ENCODE results near the gene ADAM21.
"Not testable (repeated sequence)": the region's sequence is repeated elsewhere in the genome, so short reads cannot be mapped to it uniquely, and the experiment has no call there.

Gene ADAM21

DNA sequence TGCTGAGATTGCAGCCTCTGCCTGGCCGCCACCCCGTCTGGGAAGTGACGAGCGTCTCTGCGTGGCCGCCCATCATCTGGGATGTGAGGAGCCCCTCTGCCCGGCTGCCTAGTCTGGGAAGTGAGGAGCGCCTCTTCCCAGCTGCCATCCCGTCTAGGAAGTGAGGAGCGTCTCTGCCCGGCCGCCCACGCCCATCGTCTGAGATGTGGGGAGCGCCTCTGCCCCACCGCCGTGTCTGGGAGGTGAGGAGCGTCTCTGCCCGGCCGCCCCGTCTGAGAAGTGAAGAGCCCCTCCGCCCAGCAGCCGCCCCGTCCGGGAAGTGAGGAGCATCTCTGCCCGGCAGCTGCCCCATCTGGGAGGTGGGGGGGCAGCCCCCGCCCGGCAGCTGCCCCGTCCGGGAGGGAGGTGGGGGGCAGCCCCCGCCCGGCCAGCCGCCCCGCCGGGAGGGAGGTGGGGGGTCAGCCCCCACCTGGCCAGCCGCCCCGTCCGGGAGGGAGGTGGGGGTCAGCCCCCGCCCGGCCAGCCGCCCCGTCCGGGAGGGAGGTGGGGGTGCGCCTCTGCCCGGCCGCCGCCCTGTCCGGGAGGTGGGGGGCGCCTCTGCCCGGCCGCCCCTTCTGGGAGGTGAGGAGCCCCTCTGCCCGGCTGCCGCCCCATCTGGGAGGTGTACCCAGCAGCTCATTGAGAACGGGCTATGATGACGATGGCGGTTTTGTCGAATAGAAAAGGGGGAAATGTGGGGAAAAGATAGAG is 25.6 kb downstream of the ADAM21 start:
- DNase-seq: not testable (repeated sequence)

GRCh38 chr14:70489579-70490200 is 37.7 kb downstream of the ADAM21 start:
- no peak for DNase-seq

GRCh38 chr14:70498191-70498590 is 46.2 kb downstream of the ADAM21 start:
- no peak for DNase-seq

Data from stimulated activated CD4-positive, alpha-beta T cell treated with anti-CD3 and anti-CD28 coated beads, Interleukin-4, amount 100 ng/mL, for 1 hour (primary cell).